Measurements from ENCODE around the gene NAA80. TPM values are rescaled to one million over a fixed set of nuclear protein-coding genes. Genes with fewer than 3 reads are reported as not detected.

NAA80 gene
- total RNA-seq, 6 experiments from 2014 or later: 8.5 to 13.4 (median 10.7) TPM

- peaks cover 5% of the 10 kb centered on the region for H3K36me3 Mint-ChIP-seq (ENCODE audit: low read depth)
- H3K9me3 Mint-ChIP-seq: no peaks in the 10 kb centered on the region
- peak overlapping the region; percentile 92 for H3K4me3 Mint-ChIP-seq
- DNase-seq: no peak
- H3K4me1 Mint-ChIP-seq (ENCODE audit: low read depth): peaks cover 24% of the 10 kb centered on the region
- H3K27me3 Mint-ChIP-seq (ENCODE audit: insufficient read depth): peaks cover 1% of the 10 kb centered on the region; the same call in 1 of the 2 replicates
- TF ChIP-seq, protein P1, sequence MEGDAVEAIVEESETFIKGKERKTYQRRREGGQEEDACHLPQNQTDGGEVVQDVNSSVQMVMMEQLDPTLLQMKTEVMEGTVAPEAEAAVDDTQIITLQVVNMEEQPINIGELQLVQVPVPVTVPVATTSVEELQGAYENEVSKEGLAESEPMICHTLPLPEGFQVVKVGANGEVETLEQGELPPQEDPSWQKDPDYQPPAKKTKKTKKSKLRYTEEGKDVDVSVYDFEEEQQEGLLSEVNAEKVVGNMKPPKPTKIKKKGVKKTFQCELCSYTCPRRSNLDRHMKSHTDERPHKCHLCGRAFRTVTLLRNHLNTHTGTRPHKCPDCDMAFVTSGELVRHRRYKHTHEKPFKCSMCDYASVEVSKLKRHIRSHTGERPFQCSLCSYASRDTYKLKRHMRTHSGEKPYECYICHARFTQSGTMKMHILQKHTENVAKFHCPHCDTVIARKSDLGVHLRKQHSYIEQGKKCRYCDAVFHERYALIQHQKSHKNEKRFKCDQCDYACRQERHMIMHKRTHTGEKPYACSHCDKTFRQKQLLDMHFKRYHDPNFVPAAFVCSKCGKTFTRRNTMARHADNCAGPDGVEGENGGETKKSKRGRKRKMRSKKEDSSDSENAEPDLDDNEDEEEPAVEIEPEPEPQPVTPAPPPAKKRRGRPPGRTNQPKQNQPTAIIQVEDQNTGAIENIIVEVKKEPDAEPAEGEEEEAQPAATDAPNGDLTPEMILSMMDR (IDR thresholded peaks at IDR 0.05): no peak
- peak overlapping the region; percentile 95 for H3K27ac Mint-ChIP-seq
Measured at GRCh38 chr3:50293079-50293801, 6.0 kb downstream of the NAA80 start.

- peak; percentile 98 for DNase-seq
- TF ChIP-seq, protein P1 (IDR thresholded peaks at IDR 0.05): no peak
- Mint-ChIP-seq H3K27ac (peak within 1 kb of the TSS; percentile 95), H3K4me1 (ENCODE audit: low read depth) (peaks cover 20% of the 10 kb centered on the region), H3K36me3 (ENCODE audit: low read depth) (peaks cover 5% of the 10 kb centered on the region), H3K27me3 (ENCODE audit: insufficient read depth) (peaks cover 1% of the 10 kb centered on the region; the same call in 1 of the 2 replicates), H3K4me3 (peak within 1 kb of the TSS; percentile 92), H3K9me3 (no peaks in the 10 kb centered on the region)
Measured at GRCh38 chr3:50292159-50293078, 6.8 kb downstream of the NAA80 start, which contains the start of gene IFRD2. TSS of gene IFRD2 (minus strand) at chr3:50292429. CDS start at chr3:50292274, 155 bp downstream.

DNA sequence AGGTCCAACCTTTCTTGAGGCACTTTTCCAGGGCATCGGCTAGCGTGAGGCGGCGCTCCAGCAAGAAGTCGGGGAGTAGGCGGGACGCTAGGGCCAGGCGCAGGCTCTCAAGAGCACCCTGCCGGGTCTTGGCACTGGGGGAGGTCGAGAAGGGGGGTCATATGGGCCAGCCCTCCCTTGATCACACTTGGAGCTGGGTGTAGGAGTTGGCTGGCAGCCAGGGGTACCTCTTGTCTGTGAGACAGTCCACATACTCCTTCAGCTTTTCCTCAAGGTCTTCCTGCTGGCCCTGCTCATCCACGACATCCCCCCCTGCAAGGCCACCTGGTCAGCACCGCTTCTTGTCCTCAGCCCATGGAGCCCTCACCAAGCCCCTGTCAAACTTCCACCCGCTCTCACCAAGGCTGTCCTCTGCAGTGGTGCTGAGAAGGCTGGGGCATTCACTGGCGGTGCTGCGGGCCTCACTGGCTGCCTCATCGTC lies 9.0 kb downstream of the NAA80 start:
- H3K9me3 Mint-ChIP-seq: no peaks in the 10 kb centered on the region
- H3K27ac Mint-ChIP-seq: no peak overlapping the region
- no peak for DNase-seq
- H3K36me3 Mint-ChIP-seq (ENCODE audit: low read depth): peaks cover 10% of the 10 kb centered on the region
- H3K4me1 Mint-ChIP-seq (ENCODE audit: low read depth): peaks cover 20% of the 10 kb centered on the region
- no peak overlapping the region for H3K4me3 Mint-ChIP-seq
- peaks cover 1% of the 10 kb centered on the region; the same call in 1 of the 2 replicates for H3K27me3 Mint-ChIP-seq (ENCODE audit: insufficient read depth)
- TF ChIP-seq, protein P1 (IDR thresholded peaks at IDR 0.05): no peak

DNA sequence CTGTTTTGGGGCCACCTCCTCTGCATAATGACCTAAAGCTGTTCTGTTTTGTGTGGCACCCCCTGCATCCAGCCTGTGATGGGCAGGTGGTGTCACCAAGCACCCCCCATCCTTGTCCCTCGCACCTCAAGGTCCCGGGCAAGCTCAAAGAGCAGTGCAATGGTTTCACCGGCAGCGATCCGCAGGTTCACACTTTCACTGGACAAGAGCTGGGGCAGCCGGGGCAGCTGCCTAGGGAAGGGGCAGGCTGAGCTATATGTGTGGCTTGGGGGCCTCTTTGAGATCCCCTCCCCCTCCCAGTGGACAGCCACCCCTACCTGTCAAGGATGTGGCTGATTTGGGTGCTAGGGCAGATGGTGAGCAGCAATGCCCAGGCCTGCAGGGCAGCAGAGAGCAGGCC lies 10.1 kb downstream of the NAA80 start:
- TF ChIP-seq, protein P1 (IDR thresholded peaks at IDR 0.05): no peak
- no peaks in the 10 kb centered on the region for H3K9me3 Mint-ChIP-seq
- no peak overlapping the region for H3K4me3 Mint-ChIP-seq
- H3K4me1 Mint-ChIP-seq (ENCODE audit: low read depth): peaks cover 20% of the 10 kb centered on the region
- H3K36me3 Mint-ChIP-seq (ENCODE audit: low read depth): peaks cover 10% of the 10 kb centered on the region
- no peak for DNase-seq
- H3K27me3 Mint-ChIP-seq (ENCODE audit: insufficient read depth): peaks cover 1% of the 10 kb centered on the region; the same call in 1 of the 2 replicates
- no peak overlapping the region for H3K27ac Mint-ChIP-seq

DNA sequence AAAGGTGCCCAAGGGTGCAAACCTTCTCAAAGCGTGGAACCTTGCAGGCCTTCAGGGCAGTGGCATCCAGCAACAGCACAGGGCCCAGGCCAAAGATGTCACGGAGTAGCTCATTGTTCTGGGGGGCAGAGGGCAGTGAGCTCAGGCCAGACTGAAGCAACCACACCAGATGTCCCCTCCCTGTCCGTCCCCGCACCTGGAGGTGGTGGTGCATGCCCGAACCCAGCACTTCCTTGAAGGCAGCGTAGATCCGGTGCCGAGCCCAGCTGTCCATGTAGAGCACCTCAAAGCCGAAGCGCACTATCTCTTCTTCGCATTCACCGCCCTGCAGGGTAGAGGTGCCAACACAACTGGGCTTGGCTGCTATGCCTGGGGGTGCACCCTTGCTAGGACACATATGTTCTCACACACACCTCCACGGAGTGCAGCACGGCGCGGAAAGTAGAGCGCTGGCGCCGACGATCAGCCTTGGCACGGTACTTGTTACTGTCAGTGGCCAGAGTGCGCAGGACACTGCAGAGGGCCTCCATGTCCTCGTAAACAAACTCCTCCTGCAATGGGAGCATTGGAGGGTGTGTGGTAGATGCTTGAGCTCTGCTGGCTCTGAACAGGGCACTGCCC lies 10.7 kb downstream of the NAA80 start:
- no peak overlapping the region for H3K4me3 Mint-ChIP-seq
- no peak for DNase-seq
- no peak overlapping the region for H3K27ac Mint-ChIP-seq
- peaks cover 20% of the 10 kb centered on the region for H3K4me1 Mint-ChIP-seq (ENCODE audit: low read depth)
- TF ChIP-seq, protein P1 (IDR thresholded peaks at IDR 0.05): no peak
- no peaks in the 10 kb centered on the region for H3K9me3 Mint-ChIP-seq
- H3K36me3 Mint-ChIP-seq (ENCODE audit: low read depth): peaks cover 10% of the 10 kb centered on the region
- peaks cover 1% of the 10 kb centered on the region; the same call in 1 of the 2 replicates for H3K27me3 Mint-ChIP-seq (ENCODE audit: insufficient read depth)

All from HFFc6 (cell line).